Measurements from ENCODE around the gene BLMH. TPM values are rescaled to one million over a fixed set of nuclear protein-coding genes. Genes with fewer than 3 reads are reported as not detected.
A peak's percentile ranks its signal among the peaks of the same experiment; 100 is the strongest.

Gene BLMH
- total RNA-seq (10 to 100 TPM; 16.3 to 24.6 (median 17.6) TPM), polyA plus RNA-seq (10 to 100 TPM; 11.8 to 22.7 TPM)

GRCh38 chr17:30291543-30292285 is at the start of gene BLMH:
Gene BLMH (minus strand): TSS chr17:30291944. CDS start chr17:30291819, 125 bp downstream.
- no peaks in the 10 kb centered on the region for H3K27me3 ChIP-seq
- intact Hi-C loops (cut with DNase I), result no loop called here
- H3K27ac ChIP-seq, result peak within 1 kb of the TSS in 3 of 4 donors; percentile 53 to 61 (median 55)
- peaks cover 5 to 9% (median 7%) of the 10 kb centered on the region in 3 donors for H3K4me1 ChIP-seq
- peak within 1 kb of the TSS; percentile 85 to 99 (median 98) for H3K4me3 ChIP-seq
- FAIRE-seq, result no peak
- no peaks in the 10 kb centered on the region for H3K9me3 ChIP-seq
- 0% methylated on average over 50 to 89 of the region's 89 CpGs for WGBS, 2 donors
- ATAC-seq, result peak; percentile 95 to 97 (median 96)
- DNase-seq, result peak; percentile 77 to 92 (median 82)
- peaks cover 0 to under 1% (median 0%) of the 10 kb centered on the region in 3 donors for H3K36me3 ChIP-seq
- TF ChIP-seq CTCF (IDR thresholded peaks at IDR 0.05), result no peak

- FAIRE-seq (no peak), ATAC-seq (no peak), DNase-seq (no peak)
- no peak for TF ChIP-seq CTCF (IDR thresholded peaks at IDR 0.05)
- Histone ChIP-seq H3K27ac (peak overlapping the region in 1 of 4 donors; percentile 11), H3K9me3 (no peaks in the 10 kb centered on the region), H3K4me3 (no peak overlapping the region), H3K27me3 (no peaks in the 10 kb centered on the region), H3K36me3 (no peaks in the 10 kb centered on the region), H3K4me1 (peaks cover 27 to 36% (median 31%) of the 10 kb centered on the region in 3 donors)
- WGBS, 2 donors, result 49 to 60% methylated on average over 6 of the region's 6 CpGs
- intact Hi-C loops (cut with DNase I), result no loop called here
Observed at GRCh38 chr17:30340801-30341356, 49.1 kb upstream of the BLMH start.

GRCh38 chr17:30339086-30339485 is 47.3 kb upstream of the BLMH start:
- H3K9me3 ChIP-seq, result no peaks in the 10 kb centered on the region
- intact Hi-C loops (cut with DNase I), result no loop called here
- H3K4me1 ChIP-seq, result peaks cover 9 to 19% (median 14%) of the 10 kb centered on the region in 3 donors
- DNase-seq (no peak), FAIRE-seq (no peak), ATAC-seq (no peak)
- no peak for TF ChIP-seq CTCF (IDR thresholded peaks at IDR 0.05)
- 72 to 81% methylated on average over 2 of the region's 2 CpGs for WGBS, 2 donors
- H3K4me3 ChIP-seq, result no peak overlapping the region
- no peak overlapping the region for H3K27ac ChIP-seq
- H3K36me3 ChIP-seq, result no peaks in the 10 kb centered on the region
- no peaks in the 10 kb centered on the region for H3K27me3 ChIP-seq

- DNase-seq (no peak), ATAC-seq (no peak), FAIRE-seq (no peak)
- Histone ChIP-seq H3K4me1 (peaks cover 0 to 10% (median 9%) of the 10 kb centered on the region in 3 donors), H3K36me3 (no peaks in the 10 kb centered on the region), H3K27me3 (no peaks in the 10 kb centered on the region), H3K4me3 (no peak overlapping the region), H3K27ac (peak overlapping the region in 2 of 4 donors; percentile 42 to 45), H3K9me3 (no peaks in the 10 kb centered on the region)
- intact Hi-C loops (cut with DNase I), result no loop called here
- no peak for TF ChIP-seq CTCF (IDR thresholded peaks at IDR 0.05)
- 94% methylated on average over 1 of the region's 1 CpG for WGBS, 2 donors
Observed at GRCh38 chr17:30337393-30337999, 45.8 kb upstream of the BLMH start.
